ENCODE measurements around the gene GRAMD1C. TPM values are rescaled to one million over a fixed set of nuclear protein-coding genes. Genes with fewer than 3 reads are reported as not detected.
A peak's percentile ranks its signal among the peaks of the same experiment; 100 is the strongest.
"Not testable (repeated sequence)": the region's sequence is repeated elsewhere in the genome, so short reads cannot be mapped to it uniquely, and the experiment has no call there.

The GRAMD1C gene
- total RNA-seq = 19.0 and 20.2 TPM in 2 replicates

GRCh38 chr3:113838631-113839209, at the start of gene GRAMD1C:
Gene GRAMD1C, plus strand, starts transcription at chr3:113838788. Its CDS starts 122 bp downstream, at chr3:113838910.
- peak; percentile 69 for DNase-seq (ENCODE audit: low read depth, low spot score)

- DNase-seq (ENCODE audit: low read depth, low spot score) = no peak
These were observed 47.2 kb upstream of the GRAMD1C start for GRCh38 chr3:113791381-113791780.

- DNase-seq (ENCODE audit: low read depth, low spot score) = no peak
These were observed 44.1 kb upstream of the GRAMD1C start for GRCh38 chr3:113794526-113794925.

GRCh38 chr3:113795693-113796092, 42.9 kb upstream of the GRAMD1C start:
- no peak for DNase-seq (ENCODE audit: low read depth, low spot score)

- DNase-seq (ENCODE audit: low read depth, low spot score) = no peak
These were observed 35.7 kb upstream of the GRAMD1C start for GRCh38 chr3:113802795-113803455.

GRCh38 chr3:113804661-113805060, 33.9 kb upstream of the GRAMD1C start:
- no peak for DNase-seq (ENCODE audit: low read depth, low spot score)

GRCh38 chr3:113805249-113805648, 33.3 kb upstream of the GRAMD1C start:
- no peak for DNase-seq (ENCODE audit: low read depth, low spot score)

- no peak for DNase-seq (ENCODE audit: low read depth, low spot score)
These were observed 25.7 kb upstream of the GRAMD1C start for GRCh38 chr3:113812854-113813253.

- DNase-seq (ENCODE audit: low read depth, low spot score) = no peak
These were observed 18.7 kb upstream of the GRAMD1C start for GRCh38 chr3:113819866-113820265.

- DNase-seq (ENCODE audit: low read depth, low spot score) = no peak
These were observed 13.5 kb upstream of the GRAMD1C start for GRCh38 chr3:113825090-113825489.

- no peak for DNase-seq (ENCODE audit: low read depth, low spot score)
These were observed 10.0 kb upstream of the GRAMD1C start for GRCh38 chr3:113828600-113828999.

- no peak for DNase-seq (ENCODE audit: low read depth, low spot score)
These were observed 8.8 kb upstream of the GRAMD1C start for GRCh38 chr3:113829576-113830354.

GRCh38 chr3:113831103-113831355, 7.6 kb upstream of the GRAMD1C start:
- no peak for DNase-seq (ENCODE audit: low read depth, low spot score)

- no peak for DNase-seq (ENCODE audit: low read depth, low spot score)
These were observed 6.0 kb upstream of the GRAMD1C start for GRCh38 chr3:113832477-113833164.

GRCh38 chr3:113834983-113835382, 3.6 kb upstream of the GRAMD1C start:
- no peak for DNase-seq (ENCODE audit: low read depth, low spot score)

GRCh38 chr3:113839551-113839950, 963 bp downstream of the GRAMD1C start:
- DNase-seq (ENCODE audit: low read depth, low spot score) = no peak

- DNase-seq (ENCODE audit: low read depth, low spot score) = no peak
These were observed 6.1 kb downstream of the GRAMD1C start for GRCh38 chr3:113844622-113845222.

GRCh38 chr3:113847247-113847646, 8.7 kb downstream of the GRAMD1C start:
- DNase-seq (ENCODE audit: low read depth, low spot score) = no peak

GRCh38 chr3:113847664-113848461, 9.3 kb downstream of the GRAMD1C start:
- DNase-seq (ENCODE audit: low read depth, low spot score) = no peak

- not testable (repeated sequence) for DNase-seq (ENCODE audit: low read depth, low spot score)
These were observed 10.5 kb downstream of the GRAMD1C start for GRCh38 chr3:113849071-113849470.

GRCh38 chr3:113849841-113850240, 11.3 kb downstream of the GRAMD1C start:
- not testable (repeated sequence) for DNase-seq (ENCODE audit: low read depth, low spot score)

Data from pulmonary artery endothelial cell (primary cell).